OCI-LY1 (cell line): ENCODE measurements around the gene KCTD1.

Source experiments
- H2AFZ ChIP-seq: fragments of 200-600 bp; sonication (generic), shearing (Covaris generic); 2 replicates; pipeline ENCODE4 v1.6.0; 2014; ENCODE audit warnings: antibody characterized with exemption, mild to moderate bottlenecking, low read length
- H3F3A ChIP-seq: fragments of 200-600 bp; sonication (generic), shearing (Covaris generic); 2 replicates; pipeline ENCODE4 v1.6.0; 2014; ENCODE audit warnings: mild to moderate bottlenecking, antibody characterized with exemption, low read length, moderate library complexity; ENCODE audit not compliant: insufficient read depth
- H3K27ac ChIP-seq: fragments of 200-600 bp; sonication (generic); 2 replicates; pipeline ENCODE4 v1.5.1; 2014; ENCODE audit warnings: low read length, mixed run types, mild to moderate bottlenecking, low read depth; ENCODE audit not compliant: poor library complexity, severe bottlenecking
- H3K27me3 ChIP-seq: fragments of 200-600 bp; sonication (generic); 2 replicates; pipeline ENCODE4 v1.6.0; 2014; ENCODE audit warnings: antibody characterized with exemption, mild to moderate bottlenecking, low read length, moderate library complexity; ENCODE audit not compliant: insufficient read depth
- H3K36me3 ChIP-seq: fragments of 200-600 bp; sonication (generic); 2 replicates; pipeline ENCODE4 v1.6.1; 2014; ENCODE audit warnings: mild to moderate bottlenecking, antibody characterized with exemption, low read length, moderate library complexity, mixed read lengths; ENCODE audit not compliant: insufficient read depth
- H3K4me1 ChIP-seq: fragments of 200-600 bp; sonication (generic); 2 replicates; pipeline ENCODE4 v1.5.1; 2014; ENCODE audit warnings: mild to moderate bottlenecking, low read length, moderate library complexity; ENCODE audit not compliant: insufficient read depth, severe bottlenecking
- H3K4me2 ChIP-seq: fragments of 200-600 bp; sonication (generic), shearing (Covaris generic); 2 replicates; pipeline ENCODE4 v1.6.1; 2014; ENCODE audit warnings: low read length
- H3K4me3 ChIP-seq: fragments of 200-600 bp; sonication (generic); 2 replicates; pipeline ENCODE4 v1.5.1; 2014; ENCODE audit warnings: low read length, low read depth, mild to moderate bottlenecking, mixed read lengths; ENCODE audit not compliant: poor library complexity, severe bottlenecking
- H3K79me2 ChIP-seq: fragments of 200-600 bp; shearing (Covaris generic); 2 replicates; pipeline ENCODE4 v1.6.1; 2016; ENCODE audit warnings: mixed run types, low read length, mixed read lengths; ENCODE audit not compliant: insufficient read depth
- H3K9ac ChIP-seq: fragments of 200-600 bp; sonication (generic), shearing (Covaris generic); 2 replicates; pipeline ENCODE4 v1.6.1; 2014; ENCODE audit warnings: mild to moderate bottlenecking, low read length, mixed read lengths
- H3K9me2 ChIP-seq: fragments of 200-600 bp; sonication (generic), shearing (Covaris generic); 2 replicates; pipeline ENCODE4 v1.6.1; 2014; ENCODE audit warnings: low read depth, mild to moderate bottlenecking, low read length, mixed read lengths
- H3K9me3 ChIP-seq: fragments of 200-600 bp; shearing (Covaris generic); 2 replicates; pipeline ENCODE4 v1.6.1; 2014; ENCODE audit warnings: low read length, mixed read lengths
- H4K20me1 ChIP-seq: fragments of 200-600 bp; sonication (generic), shearing (Covaris generic); 2 replicates; pipeline ENCODE4 v1.6.0; 2016; ENCODE audit warnings: mild to moderate bottlenecking, low read length; ENCODE audit not compliant: insufficient read depth
- EZH2 ChIP-seq: fragments of 200-600 bp; sonication (generic), shearing (Covaris generic); IDR thresholded peaks from 2 replicates; pipeline ENCODE4 v1.8.0; 2017; ENCODE audit warnings: borderline replicate concordance, mixed run types, mild to moderate bottlenecking, antibody characterized with exemption, low read length, moderate library complexity, mixed read lengths
- TF ChIP-seq, protein P1 (sequence below): fragments of 200-600 bp; sonication (generic), shearing (Covaris generic); IDR thresholded peaks from 2 replicates; pipeline ENCODE4 v1.5.1; 2017; ENCODE audit warnings: mild to moderate bottlenecking, antibody characterized with exemption, low read length, moderate library complexity, mixed read lengths

The KCTD1 gene

DNA sequence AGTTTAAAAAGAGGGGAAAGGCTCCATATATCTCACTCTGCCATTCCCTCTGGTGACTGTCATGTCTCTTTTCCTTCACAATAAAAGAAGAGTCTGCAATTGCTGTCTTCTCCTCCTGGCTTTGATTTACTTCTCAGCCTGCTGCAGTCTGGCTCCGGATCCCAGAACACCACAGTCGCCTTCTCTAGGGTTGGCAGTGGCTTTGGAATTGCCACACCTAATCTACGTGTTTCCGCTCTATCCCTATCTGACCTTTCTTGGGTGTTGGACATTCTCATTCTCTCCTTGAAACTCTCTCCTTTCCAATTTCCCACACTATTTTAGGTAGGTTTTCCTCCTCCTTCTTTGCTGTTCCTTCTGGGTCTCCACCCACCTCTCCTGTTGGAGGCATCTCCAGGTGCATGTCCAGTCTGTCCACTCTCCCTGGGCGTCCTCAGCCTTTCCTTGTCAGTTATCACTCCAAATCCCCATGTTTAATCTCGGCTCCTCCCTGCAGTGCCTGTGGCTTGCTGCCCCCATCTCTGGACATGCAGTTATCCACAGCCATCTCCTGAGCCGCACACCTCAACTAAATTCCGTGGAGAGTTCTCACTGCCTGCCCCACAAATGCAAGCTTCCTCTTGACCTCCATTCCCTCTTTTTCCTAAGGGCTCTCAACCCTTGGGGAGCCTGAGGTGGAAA, 112.8 kb downstream of the KCTD1 start:
- Histone ChIP-seq H3K9ac (no peak overlapping the region), H3K4me2 (no peak overlapping the region), H4K20me1 (no peaks in the 10 kb centered on the region), H3K4me1 (peaks cover 13% of the 10 kb centered on the region), H3K36me3 (no peaks in the 10 kb centered on the region), H3K9me3 (no peaks in the 10 kb centered on the region), H3F3A (no peaks in the 10 kb centered on the region), H3K27ac (no peak overlapping the region), H3K4me3 (no peak overlapping the region), H3K27me3 (no peaks in the 10 kb centered on the region), H3K79me2 (no peaks in the 10 kb centered on the region), H2AFZ (no peak overlapping the region), H3K9me2 (no peaks in the 10 kb centered on the region)
- TF ChIP-seq, protein P1, sequence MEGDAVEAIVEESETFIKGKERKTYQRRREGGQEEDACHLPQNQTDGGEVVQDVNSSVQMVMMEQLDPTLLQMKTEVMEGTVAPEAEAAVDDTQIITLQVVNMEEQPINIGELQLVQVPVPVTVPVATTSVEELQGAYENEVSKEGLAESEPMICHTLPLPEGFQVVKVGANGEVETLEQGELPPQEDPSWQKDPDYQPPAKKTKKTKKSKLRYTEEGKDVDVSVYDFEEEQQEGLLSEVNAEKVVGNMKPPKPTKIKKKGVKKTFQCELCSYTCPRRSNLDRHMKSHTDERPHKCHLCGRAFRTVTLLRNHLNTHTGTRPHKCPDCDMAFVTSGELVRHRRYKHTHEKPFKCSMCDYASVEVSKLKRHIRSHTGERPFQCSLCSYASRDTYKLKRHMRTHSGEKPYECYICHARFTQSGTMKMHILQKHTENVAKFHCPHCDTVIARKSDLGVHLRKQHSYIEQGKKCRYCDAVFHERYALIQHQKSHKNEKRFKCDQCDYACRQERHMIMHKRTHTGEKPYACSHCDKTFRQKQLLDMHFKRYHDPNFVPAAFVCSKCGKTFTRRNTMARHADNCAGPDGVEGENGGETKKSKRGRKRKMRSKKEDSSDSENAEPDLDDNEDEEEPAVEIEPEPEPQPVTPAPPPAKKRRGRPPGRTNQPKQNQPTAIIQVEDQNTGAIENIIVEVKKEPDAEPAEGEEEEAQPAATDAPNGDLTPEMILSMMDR = no peak
- no peak for TF ChIP-seq EZH2

DNA sequence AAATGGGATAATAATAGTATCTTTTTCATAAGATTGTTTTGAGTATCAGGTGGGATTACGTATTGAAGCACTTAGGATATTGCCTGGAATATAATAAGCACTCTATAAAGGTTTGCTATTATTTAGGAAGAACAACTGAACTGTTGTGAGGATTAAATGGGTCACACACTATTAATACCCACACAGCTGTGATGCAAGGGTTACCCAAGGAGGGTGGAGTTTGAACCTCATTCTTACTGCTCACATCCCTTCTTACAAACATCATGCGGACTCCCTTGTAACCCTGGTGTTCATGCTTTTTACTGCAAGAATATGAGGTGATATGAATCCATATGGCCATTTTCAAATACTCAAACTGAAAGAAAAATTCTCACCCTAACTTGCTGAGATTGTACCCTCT, 113.5 kb downstream of the KCTD1 start:
- H3K27ac ChIP-seq = no peak overlapping the region
- no peaks in the 10 kb centered on the region for H4K20me1 ChIP-seq
- H3K27me3 ChIP-seq = no peaks in the 10 kb centered on the region
- H3K9me3 ChIP-seq = no peaks in the 10 kb centered on the region
- H3K9ac ChIP-seq = no peak overlapping the region
- H3K4me3 ChIP-seq = no peak overlapping the region
- H2AFZ ChIP-seq = no peak overlapping the region
- no peak for TF ChIP-seq EZH2
- TF ChIP-seq, protein P1 = no peak
- H3K36me3 ChIP-seq = no peaks in the 10 kb centered on the region
- H3K4me2 ChIP-seq = no peak overlapping the region
- no peaks in the 10 kb centered on the region for H3K79me2 ChIP-seq
- H3K4me1 ChIP-seq = peaks cover 13% of the 10 kb centered on the region
- no peaks in the 10 kb centered on the region for H3F3A ChIP-seq
- no peaks in the 10 kb centered on the region for H3K9me2 ChIP-seq

DNA sequence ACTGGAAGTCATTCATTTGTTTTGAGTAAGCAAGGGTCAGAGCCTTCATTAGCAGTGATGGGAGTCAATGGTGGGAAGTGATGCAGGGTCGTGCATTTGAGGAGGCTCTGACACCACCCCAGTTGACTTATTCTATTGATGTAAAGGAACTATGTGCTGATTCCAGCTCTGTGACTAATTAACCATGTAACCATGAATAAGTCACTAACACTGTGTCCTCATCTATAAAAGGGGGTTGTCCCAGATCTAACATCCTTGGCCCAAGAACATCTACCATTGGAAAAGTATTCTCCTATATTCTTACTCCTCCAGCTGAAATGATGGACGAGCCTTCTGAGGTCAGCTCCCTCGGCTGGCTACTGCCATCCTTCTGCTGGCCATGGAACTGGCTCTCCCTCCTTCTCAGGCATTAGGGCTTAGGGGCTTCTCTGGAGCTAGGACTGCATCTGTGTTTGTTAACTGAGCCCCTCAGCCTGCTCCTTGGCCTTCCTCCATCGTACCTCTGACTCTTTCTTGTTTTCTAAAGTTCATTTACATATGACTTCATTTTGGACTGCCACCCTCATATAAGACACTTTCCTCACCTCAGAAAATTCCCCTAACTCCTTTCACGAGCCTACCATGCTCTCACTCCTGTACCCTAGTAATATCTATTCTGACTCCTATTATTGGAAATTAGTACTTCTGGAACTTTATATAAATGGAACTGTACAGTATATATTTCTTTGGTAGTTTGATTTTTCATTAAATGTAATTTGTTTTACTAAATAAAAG, 115.5 kb downstream of the KCTD1 start:
- no peak for TF ChIP-seq EZH2
- TF ChIP-seq, protein P1 = no peak
- no peak overlapping the region for H3K27ac ChIP-seq
- H3K79me2 ChIP-seq = no peaks in the 10 kb centered on the region
- no peaks in the 10 kb centered on the region for H3K4me1 ChIP-seq
- H3K4me2 ChIP-seq = no peak overlapping the region
- no peaks in the 10 kb centered on the region for H3K36me3 ChIP-seq
- H3K9me3 ChIP-seq = no peaks in the 10 kb centered on the region
- no peaks in the 10 kb centered on the region for H3K27me3 ChIP-seq
- no peak overlapping the region for H2AFZ ChIP-seq
- no peak overlapping the region for H3K9ac ChIP-seq
- no peaks in the 10 kb centered on the region for H3F3A ChIP-seq
- no peaks in the 10 kb centered on the region for H3K9me2 ChIP-seq
- no peaks in the 10 kb centered on the region for H4K20me1 ChIP-seq
- H3K4me3 ChIP-seq = no peak overlapping the region
